NOMO-1 treated with dmso at 0.1 percent for 144 hours (cell line): ENCODE measurements around the gene GOLGA2.
"Not testable (repeated sequence)": the region's sequence is repeated elsewhere in the genome, so short reads cannot be mapped to it uniquely, and the experiment has no call there.

Experiments used
- DNase-seq: peaks from one replicate; lab custom pipeline; 2025; ENCODE audit not compliant: unreplicated experiment; lab: John Stamatoyannopoulos, UW

GOLGA2 gene

DNA sequence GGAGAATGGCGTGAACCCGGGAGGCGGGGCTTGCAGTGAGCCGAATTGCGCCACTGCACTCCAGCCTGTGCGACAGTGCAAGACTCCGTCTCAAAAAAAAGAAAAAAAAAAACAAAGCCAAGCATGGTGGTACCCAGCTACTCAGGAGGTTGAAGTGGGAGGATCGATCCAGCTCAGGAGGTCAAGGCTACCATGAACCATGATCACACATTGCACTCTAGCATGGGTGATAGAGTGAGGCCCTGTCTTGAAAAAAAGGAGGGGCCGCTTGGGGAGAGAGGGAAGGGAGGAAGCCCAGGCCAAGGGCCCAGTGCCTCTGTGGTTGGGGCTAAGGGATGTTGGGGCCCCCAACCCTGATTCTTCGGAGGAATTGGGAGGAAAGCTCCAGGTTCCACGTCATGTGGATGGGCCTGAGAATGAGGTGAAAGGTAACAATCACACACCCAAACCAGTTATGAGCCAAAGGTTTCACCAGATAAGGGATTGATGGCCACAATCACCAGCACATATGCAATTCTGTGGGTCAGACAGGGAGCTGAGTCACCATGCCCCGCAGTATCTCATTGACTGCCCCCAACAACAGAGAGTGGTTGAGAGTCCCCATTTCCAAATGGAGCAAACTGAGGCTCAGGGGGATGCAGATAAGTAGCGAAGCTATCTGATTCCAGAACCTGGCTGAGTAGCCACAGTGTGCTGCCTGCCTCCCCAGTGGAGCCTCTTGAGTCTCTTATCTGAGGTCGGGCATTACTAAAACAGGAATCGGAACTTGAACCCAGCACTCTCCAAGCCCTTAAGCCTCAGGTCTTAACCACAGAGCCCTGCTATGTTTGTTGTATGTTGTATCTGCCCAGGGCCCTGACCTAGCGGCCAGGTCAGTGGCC is 20.8 kb upstream of the GOLGA2 start:
- no peak for DNase-seq

DNA sequence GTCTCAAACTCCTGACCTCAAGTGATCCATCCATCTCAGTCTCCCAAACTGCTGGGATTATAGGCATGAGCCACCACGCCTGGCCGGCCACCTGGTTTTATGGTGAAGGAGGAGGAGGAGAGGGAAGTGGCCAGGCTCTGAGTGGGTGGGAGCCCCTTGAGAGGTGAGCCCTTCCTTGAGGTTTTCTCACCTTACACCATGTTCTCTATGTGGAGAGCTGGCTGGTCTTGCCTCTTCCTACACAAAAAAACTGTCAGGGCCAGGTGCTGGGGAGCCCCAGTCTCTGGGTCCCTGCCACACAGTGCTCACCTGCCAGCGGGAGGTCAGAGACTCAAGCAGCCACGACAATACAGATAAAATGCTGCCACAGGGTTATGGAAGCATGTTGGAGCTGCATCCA is 18.3 kb upstream of the GOLGA2 start:
- no peak for DNase-seq

DNA sequence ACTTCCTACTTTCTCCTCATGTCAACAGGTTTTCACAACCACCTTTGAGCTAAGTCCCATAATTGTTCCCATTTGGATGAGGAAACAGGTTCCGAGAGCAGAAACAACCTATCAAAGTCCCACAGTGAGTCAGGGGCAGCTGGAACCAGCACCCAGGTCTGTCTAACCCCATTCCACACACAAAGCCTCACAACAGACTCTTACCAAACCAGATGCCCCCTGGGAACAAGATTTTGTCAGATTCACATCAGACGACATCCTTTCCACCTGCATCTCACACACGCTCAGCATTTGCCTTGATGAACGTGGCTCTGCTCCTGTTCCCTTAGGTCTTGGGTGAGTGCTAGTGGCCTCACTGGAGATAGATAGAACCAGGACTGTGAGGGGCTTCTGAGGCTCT is 17.3 kb upstream of the GOLGA2 start:
- DNase-seq: no peak

DNA sequence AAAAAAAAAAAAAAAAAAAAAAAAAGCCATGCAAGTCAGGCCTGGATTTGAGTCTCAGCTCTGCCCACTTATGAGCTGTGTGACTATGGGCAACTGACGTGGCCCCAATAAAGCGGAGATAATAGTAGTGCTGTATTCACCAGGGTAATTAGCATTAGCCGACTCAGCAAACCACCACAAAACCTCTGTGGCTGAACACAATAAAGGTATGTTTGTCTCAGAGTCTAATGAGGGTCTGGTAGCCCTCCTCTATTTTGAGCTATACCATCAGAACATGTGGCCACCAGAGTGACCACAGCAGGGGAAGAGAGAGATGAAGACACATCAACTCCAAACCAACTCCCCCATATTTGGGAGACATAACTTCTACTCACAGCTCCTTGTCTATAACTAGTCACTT is 16.2 kb upstream of the GOLGA2 start:
- no peak for DNase-seq

DNA sequence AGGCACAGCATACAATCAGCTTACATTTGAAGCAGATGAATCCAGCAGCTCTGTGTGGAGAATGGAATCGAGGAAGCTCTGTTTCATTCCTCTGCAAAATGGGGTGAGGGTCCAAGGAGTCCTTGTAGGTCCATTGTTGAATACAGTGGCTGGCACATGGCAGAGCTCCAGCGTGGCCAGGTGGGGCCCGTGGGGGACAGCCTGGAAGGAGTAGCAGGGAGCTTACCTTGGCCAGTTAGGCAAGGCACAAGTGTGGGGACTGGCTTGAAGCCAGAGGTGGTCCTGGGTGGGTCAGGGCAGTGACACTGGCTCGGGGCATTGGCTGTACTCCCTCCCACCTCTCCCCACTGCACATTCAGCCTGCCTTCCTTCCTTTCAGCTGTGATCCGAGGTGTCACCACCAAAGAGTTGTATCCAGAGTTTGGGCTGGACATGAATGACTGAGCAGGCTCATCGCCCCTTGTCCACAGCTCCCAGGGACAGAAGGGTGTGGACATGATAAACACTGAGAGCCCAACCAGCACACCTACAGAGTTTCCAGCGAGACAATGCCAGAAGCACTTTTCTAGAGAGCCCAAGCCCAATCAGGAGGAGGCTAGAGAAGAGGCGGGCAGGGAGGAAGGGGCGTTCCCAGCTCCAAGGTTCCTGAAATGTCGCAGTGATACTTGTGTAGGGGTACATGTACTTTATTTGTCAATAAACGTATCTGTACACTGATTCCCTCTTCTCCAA is 12.6 kb upstream of the GOLGA2 start:
- no peak for DNase-seq

DNA sequence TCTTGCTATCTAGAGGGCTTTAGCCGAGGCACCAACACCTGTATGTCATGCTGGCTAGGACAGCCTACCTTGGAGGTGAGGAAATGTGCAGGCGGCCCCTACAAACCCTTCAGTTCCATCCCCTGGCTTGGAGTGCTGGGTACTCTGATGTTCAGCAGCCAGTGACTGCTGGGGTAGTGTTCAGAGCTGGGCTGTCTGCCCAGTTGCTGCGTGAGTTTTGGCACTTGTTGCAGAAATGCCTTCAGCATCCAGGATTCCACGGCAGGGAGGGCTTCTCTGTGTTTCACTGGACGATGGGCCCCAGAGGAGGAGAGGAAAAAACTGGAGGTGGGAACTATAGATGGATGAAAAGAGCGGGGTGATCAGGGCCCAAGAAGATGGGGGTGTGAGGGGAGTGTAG is 10.6 kb upstream of the GOLGA2 start:
- DNase-seq: no peak

DNA sequence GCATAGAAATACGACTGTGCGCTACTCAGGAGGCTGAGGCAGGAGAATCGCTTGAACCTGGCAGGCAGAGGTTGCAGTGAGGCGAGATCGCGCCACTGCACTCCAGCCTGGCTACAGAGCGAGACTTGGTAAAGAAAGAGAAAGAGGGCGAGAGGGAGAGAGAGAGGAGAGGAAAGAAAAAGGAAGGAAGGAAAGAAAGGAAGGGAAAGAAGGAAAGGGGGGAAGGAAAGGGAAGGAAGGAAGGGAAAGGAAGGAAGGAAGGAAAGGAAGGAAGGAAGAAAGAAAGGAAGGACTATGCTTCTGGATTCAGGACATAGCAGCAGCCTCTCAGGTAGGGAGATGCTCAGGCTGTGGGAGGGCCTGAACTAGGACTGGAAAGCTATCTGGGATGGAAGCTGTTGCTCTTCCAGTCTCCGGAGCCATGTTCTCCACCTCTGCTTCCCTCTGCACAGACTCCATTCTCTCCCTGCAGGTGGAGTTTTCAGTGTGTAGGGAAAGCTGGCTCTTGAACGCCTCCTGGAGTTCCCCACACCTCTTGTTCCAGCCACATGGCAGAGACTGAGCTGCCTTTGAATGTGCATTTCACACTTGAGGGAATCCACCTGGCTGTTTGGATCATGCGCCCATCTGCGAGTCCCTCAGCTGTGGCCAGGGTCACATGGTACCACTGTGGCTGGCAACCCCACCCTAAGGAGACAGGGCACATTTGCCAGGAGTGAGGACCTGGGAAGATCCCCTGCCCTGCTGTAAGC is 9.4 kb upstream of the GOLGA2 start:
- DNase-seq: no peak

DNA sequence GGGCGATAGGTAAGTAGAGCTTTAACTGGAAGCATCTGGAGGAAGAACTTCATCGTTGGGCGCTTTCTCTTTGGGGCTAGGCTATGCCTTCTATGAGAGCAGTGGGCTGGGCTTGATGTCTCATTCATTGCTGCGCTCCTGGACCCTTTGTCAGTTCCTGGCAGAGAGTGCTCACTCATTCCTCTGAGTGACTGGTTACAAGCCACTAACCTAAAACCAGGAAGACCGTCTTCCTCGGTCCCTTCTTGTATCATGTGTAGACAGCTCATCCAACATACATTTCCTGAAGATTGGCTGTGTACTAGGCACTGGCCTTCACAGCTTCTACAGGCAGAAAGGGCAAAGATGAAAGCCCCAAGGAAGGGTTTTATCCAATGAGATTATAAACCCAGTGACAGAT is 6.7 kb upstream of the GOLGA2 start:
- DNase-seq: no peak

DNA sequence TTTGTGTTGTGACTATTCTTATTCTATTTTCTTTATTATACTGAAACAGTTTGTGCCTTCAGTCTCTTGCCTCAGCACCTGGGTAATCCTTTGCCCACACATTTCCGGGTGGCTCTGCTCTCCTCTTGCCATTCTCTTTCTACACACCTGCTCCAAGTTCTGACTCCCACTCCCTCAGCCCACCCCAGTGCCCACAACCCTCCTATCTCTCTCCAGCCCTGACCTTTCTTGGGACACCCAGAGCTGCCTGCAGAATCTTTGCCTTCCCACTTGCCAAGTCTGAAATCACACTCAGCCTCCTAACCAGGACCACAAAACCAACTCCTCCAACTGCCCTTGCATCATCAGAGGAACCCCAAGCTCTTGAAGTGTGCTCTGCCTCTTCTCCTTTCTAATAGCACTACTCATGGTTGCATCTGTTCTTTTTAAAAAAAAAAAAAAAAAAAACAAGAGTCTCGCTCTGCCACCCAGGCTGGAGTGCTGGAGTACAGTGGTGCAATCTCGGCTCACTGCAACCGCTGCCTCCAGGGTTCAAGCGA is 4.3 kb upstream of the GOLGA2 start:
- DNase-seq: no peak

DNA sequence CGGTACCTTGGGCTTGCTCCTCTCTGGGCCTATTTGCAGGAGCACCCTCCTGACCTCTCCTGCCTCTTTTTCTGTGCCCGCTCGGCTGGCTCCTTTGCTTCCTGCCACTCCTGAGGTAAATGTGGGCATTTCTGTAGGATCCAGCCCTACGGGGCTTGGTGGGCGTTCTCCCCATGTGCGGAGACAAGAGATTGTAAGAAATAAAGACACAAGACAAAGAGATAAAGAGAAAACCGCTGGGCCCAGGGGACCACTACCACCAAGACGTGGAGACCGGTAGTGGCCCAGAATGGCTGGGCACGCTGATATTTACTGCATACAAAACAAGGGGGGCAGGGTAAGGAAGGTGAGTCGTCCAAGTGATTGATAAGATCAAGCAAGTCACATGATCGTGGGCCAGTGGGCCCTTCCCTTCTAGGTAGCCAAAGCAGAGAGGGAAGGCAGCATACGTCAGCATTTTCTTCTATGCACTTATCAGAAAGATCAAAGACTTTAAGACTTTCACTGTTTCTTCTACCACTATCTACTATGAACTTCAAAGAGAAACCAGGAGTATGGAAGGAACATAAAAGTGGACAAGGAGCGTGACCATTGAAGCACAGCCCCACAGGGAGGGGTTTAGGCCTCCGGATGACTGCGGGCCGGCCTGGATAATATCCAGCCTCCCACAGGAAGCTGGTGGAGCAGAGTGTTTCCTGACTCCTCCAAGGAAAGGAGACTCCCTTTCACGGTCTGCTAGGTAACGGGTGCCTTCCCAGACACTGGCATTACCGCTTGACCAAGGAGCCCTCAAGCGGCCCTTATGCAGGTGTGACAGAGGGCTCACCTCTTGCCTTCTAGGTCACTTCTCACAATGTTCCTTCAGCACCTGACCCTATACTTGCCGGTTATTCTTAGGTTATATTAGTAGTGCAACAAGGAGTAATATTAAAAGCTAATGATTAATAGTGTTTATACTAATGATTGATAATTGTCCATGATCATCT is 3.6 kb upstream of the GOLGA2 start:
- not testable (repeated sequence) for DNase-seq

DNA sequence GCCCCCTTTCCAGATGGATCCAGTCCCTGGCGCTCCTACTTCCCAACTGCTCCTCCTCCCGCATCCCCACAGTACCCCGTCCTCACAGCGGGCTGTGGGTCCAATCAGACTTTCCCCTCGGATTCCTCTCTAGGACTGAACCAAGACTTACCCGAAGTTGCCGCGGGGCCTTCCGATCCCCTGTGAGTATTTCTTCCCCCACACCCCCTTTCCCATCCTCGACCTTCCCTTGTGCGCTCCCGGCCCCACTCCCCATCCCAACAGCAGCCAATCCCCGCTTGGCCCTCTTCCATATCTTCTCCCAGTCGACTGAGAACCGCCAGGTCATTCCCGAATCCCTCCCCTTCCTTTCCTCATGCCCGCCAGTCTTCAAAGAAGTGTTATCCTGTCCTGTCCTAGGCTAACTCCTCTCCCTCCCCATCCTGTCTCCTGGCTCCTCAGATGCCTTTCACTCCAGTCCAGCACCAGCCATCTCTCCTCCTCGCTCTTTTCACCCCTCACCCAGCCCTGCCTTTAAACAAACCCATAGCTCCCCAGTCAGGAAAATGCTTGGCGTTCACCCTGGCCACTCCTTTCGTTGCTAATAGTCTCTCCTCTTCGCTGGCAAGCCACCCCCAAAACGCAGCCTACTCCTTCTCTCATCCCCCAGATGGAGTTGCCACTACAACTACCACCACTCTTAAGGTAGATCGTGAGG is 915 bp upstream of the GOLGA2 start:
- DNase-seq: no peak

DNA sequence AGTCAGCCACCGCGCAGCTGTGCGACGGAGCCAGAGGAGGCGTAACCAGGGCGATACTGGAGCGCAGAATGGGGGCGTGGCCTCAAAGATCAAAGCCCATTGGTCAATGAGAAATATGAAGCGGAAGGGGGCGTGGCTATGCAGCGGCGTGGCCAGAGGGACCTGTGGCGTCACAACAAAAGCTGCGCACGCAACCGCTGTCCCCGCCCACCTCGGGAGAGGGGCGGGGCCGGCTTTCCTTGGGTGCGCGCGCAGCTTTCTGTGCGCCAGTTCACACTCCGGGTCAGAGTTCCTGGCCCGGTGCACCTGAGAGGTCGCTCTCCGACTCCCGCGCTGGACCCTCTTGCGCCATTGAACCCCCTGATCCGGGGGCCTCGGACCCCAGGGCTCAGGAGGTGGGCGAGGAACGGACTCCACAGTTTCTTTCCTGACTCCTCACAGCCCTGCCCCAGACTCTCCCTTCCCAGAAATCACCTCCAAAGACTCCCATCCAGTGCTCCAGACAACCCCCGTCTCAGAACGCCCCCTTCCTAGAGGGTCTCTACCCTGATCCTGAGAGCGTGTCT is 284 bp upstream of the GOLGA2 start, which contains the start of gene SWI5:
SWI5 (plus strand) TSS at position 269 of the 566 bp plus-strand sequence.
- DNase-seq: peak; percentile 99

DNA sequence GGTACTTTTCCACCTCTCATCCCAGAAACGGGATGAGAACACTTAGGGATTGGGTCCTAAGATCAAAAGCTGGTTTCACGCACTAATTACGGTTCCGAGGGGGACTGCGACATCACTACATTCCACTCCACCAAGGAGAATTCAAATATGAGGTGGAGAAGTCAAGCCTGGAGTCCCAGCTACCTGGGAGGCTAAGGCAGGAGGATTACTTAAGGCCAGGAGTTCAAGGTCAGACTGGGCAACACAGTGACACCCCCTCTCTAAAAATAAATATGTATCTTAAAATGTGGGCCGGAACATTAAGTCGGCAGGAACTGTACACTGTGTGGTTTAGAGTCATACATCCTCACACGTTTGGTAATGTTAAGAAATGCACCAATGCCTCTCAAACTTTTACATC is 1.6 kb downstream of the GOLGA2 start:
- DNase-seq: no peak

DNA sequence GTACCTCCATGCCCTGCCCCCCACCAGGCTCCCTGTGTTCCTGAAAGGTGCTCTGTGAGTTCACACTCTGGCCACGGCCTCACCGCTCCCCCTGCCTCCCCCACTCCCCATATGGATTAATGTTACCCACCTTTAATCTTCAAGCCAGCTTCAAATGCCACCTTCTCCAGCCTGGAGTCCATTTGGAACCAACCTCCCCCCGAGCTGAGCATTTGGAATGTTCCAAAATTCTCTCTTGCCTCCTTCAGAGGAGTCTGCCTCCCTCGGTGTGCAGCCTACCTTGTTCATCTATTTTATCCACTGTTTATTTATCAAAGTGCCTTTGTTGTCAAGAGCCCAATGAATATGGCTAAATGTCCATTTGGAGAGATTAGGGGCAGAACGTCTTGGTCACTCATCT is 4.3 kb downstream of the GOLGA2 start:
- no peak for DNase-seq

DNA sequence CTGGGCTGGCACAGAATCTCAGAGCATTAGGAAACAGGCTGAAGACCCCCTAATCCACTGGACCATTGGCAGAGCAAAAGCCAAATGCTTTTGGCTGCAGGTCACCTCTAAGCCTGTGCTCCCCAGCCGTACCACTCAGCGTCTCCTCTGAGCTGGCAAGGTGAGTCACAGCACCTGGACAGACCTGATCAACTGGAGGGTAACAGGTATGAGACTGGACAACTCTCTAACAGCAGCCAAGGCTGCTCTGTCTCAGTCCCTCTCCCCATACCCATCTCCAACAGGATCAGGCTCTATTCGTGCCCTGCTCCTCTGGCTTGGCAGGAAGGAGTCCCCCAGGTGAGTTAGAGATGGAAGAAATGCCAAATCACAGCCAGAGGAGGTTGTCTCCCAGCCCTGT is 4.7 kb downstream of the GOLGA2 start:
- no peak for DNase-seq

DNA sequence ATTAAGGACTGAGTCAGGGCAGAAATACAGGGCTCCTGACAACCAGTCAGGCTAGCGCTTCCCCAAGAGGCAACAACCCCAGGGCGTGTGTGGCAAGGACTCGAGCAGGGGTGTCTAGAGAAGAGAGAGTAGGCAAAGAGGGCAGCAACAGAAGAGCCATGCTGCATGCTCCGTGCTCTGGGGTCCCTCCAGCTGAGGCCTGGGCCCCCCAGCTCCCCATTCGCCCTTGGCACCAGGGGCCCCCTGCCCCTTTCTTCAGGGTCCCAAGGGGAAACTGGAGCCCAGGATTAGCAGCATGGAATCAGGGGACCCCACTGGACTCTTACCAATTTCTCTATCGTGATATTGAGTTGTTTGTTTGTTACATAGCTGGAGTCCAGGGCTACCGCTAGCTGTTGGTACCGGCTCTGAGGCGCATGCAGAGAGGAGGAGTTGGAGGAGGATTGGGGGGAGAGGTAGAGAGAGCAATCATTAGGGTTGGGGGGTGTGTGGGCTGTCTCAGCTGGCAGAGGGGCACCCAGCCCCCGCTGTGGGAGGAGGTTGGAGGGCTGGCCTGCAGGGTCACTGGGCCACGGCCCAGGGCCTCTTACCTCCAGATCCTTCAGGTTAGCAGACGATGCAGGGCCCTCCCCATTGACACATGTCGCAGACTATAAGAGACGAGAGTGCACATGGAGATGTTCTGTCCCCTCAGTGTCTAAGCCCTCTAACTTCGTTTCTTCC is 8.8 kb downstream of the GOLGA2 start:
- no peak for DNase-seq

DNA sequence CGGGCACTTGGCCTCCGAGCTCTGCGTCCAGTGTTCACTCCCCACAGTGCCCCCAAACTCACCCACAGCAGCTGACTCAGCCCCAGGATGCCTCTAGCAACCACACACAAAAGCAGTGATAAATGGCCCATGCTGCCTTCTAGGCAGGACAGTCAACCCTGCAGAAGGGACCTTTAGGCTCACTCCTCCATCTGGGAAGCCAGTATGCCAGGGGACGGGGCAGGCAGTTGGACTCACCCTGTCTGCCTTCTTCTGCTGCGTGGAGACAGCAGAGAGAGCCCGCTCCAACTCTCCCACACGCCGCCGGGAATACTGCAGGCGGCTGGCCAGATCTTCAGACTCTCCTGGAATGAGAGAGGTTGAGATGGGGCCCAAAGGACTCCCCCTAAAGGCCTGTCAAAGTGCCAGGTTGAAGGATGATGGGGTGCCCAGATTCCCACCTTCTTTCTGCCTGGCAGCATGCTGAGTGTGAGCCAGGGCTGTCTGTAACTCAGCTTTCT is 10.4 kb downstream of the GOLGA2 start:
- no peak for DNase-seq

DNA sequence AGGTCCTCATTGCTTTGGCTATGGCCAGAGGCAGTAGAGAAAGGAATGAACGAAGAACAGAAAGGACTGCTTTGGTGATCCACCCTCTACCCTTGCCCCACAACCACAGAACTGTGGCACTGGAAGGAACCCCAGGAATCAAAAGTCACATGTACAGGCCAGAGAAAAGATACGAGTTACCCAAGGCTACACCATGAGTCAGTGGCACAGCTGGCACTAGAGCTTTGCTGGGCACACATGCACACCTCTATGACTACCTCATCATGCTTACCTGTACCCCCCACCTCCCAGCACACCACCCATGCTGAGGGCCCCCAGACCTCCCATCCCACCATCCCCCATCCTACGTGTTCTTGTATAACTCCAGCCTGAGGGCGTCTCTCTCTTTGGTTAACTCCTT is 13.1 kb downstream of the GOLGA2 start:
- DNase-seq: no peak
